Stimulated activated effector memory CD8-positive, alpha-beta T cell treated with anti-CD3 and anti-CD28 coated beads, Interleukin-12 subunit alpha, Interleukin-12 subunit beta, amount 100 ng/mL, for 72 hours (primary cell): ENCODE measurements around the gene MAMDC2.
A peak's percentile ranks its signal among the peaks of the same experiment; 100 is the strongest.
"Not testable (repeated sequence)": the region's sequence is repeated elsewhere in the genome, so short reads cannot be mapped to it uniquely, and the experiment has no call there.

Source experiments
- ATAC-seq: fragments of 150-1000 bp; cut with Tn5 transposase; 2 replicates; pipeline ENCODE4 v1.10.0; 2021
- DNase-seq, 2 donors: peaks; one replicate each; pipeline ENCODE4 v3.0.0; 2021 to 2022; ENCODE audit warnings: low spot score in 2 of 2
- H3K27ac Mint-ChIP-seq: one replicate; pipeline ENCODE4 v1.8.0; 2022; ENCODE audit warnings: mild to moderate bottlenecking, mixed read lengths
- H3K36me3 Mint-ChIP-seq: one replicate; pipeline ENCODE4 v1.8.0; 2022; ENCODE audit warnings: mild to moderate bottlenecking, mixed read lengths
- H3K4me1 Mint-ChIP-seq: one replicate; pipeline ENCODE4 v1.8.0; 2022; ENCODE audit warnings: mixed read lengths
- H3K4me3 Mint-ChIP-seq: one replicate; pipeline ENCODE4 v1.8.0; 2022; ENCODE audit warnings: mild to moderate bottlenecking, mixed read lengths
- H3K9me3 Mint-ChIP-seq: one replicate; pipeline ENCODE4 v1.8.0; 2022; ENCODE audit warnings: mixed read lengths

The MAMDC2 gene

GRCh38 chr9:70020991-70021571 is 22.6 kb upstream of the MAMDC2 start:
- no peaks in the 10 kb centered on the region for H3K36me3 Mint-ChIP-seq
- H3K4me3 Mint-ChIP-seq: no peak overlapping the region
- no peak for ATAC-seq
- no peak for DNase-seq
- no peaks in the 10 kb centered on the region for H3K9me3 Mint-ChIP-seq
- no peak overlapping the region for H3K27ac Mint-ChIP-seq
- no peaks in the 10 kb centered on the region for H3K4me1 Mint-ChIP-seq

DNA sequence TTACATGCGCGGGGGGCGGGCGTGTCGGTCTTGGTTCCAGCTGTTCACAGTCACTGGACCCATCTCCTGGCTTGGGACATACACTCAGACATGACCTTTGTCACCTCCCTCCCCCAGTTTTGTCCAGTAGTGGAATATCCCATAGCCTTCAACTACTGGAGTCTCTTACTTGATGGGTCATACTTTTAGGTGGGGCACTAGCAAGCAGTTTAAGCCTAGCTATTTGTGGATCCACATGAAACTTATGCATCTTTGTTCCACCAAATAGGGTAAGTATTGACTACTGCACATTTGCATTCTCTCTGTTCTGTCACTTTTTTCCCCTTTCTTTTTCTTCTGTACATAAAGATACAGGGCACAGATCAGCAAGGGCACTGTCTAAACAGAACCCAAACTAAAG is 15.4 kb upstream of the MAMDC2 start:
- H3K4me3 Mint-ChIP-seq: no peak overlapping the region
- no peak overlapping the region for H3K27ac Mint-ChIP-seq
- no peak for DNase-seq
- no peak for ATAC-seq
- no peaks in the 10 kb centered on the region for H3K9me3 Mint-ChIP-seq
- no peaks in the 10 kb centered on the region for H3K4me1 Mint-ChIP-seq
- no peaks in the 10 kb centered on the region for H3K36me3 Mint-ChIP-seq

DNA sequence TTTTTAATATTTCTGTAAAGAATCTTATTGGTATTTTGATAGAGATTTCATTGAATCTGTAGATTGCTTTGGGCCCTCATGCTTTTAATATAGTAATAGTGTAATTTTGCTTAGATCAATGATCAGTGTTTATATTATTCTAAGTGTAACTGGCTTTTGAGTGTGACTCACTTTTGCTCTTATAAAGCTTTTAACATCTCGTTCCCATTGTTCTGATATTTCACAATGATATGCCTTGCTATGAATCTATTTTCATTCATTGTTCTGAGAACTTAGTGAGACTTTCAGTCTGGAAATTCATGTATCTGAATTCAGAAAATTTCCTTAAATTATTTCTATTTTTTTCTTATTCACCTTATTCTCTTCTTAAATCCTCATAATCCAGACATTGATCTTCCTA is 13.5 kb upstream of the MAMDC2 start:
- DNase-seq (no peak), ATAC-seq (no peak)
- Mint-ChIP-seq H3K36me3 (no peaks in the 10 kb centered on the region), H3K27ac (no peak overlapping the region), H3K4me3 (no peak overlapping the region), H3K9me3 (no peaks in the 10 kb centered on the region), H3K4me1 (no peaks in the 10 kb centered on the region)

DNA sequence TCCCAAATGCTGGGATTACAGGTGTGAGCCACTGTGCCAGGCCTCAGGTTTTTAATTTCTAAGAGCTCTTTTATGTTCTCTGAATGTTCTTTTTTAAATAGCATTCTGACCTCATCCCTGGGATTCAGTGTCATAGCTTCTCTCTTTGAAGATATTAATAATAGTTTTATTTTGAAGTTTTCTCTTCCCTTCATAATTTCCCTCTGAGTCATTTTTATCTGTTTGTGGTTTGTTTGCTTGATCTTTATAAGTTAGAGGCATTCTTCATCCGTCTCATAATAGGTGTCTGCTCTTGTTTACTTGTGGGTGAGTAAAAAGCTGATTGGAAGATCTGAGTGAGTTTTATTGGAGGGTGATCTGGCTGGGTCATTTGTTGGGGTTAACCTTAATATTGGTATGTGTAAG is 12.5 kb upstream of the MAMDC2 start:
- ATAC-seq: peak; percentile 32

GRCh38 chr9:70034271-70034711 is 9.4 kb upstream of the MAMDC2 start:
- no peak overlapping the region for H3K27ac Mint-ChIP-seq
- no peak for DNase-seq
- no peaks in the 10 kb centered on the region for H3K36me3 Mint-ChIP-seq
- no peak for ATAC-seq
- H3K4me3 Mint-ChIP-seq: no peak overlapping the region
- no peaks in the 10 kb centered on the region for H3K4me1 Mint-ChIP-seq
- peaks cover 4% of the 10 kb centered on the region for H3K9me3 Mint-ChIP-seq

More for the DNA sequence above, 12.5 kb upstream of the MAMDC2 start:
- DNase-seq: no peak
- H3K27ac Mint-ChIP-seq: no peak overlapping the region
- no peak overlapping the region for H3K4me3 Mint-ChIP-seq
- no peaks in the 10 kb centered on the region for H3K9me3 Mint-ChIP-seq
- H3K36me3 Mint-ChIP-seq: no peaks in the 10 kb centered on the region
- no peaks in the 10 kb centered on the region for H3K4me1 Mint-ChIP-seq

- Mint-ChIP-seq H3K27ac (no peak overlapping the region), H3K4me3 (no peak overlapping the region), H3K9me3 (peaks cover 4% of the 10 kb centered on the region), H3K4me1 (no peaks in the 10 kb centered on the region), H3K36me3 (no peaks in the 10 kb centered on the region)
- DNase-seq (no peak), ATAC-seq (no peak)
Measured at GRCh38 chr9:70035691-70036090, 8.0 kb upstream of the MAMDC2 start.

DNA sequence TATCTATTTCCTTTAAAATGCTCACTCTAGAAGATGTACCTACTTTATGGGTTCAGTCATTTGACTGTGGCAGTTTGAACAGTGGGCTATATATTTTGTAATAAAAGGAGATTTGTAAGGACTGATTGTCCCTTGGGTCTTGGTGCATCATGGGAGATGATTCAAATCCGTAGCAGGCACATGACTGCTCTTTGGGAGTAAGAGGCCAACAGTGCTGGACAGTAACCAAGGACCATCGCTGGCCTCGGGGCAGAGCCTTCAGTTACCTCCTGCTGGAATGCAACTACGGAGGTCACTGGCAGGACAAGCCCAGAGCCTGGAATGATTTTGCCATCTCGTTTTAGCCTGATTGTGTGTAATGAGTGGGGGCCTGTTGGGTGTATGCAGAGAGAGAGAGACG is 7.0 kb upstream of the MAMDC2 start:
- peaks cover 4% of the 10 kb centered on the region for H3K9me3 Mint-ChIP-seq

DNA sequence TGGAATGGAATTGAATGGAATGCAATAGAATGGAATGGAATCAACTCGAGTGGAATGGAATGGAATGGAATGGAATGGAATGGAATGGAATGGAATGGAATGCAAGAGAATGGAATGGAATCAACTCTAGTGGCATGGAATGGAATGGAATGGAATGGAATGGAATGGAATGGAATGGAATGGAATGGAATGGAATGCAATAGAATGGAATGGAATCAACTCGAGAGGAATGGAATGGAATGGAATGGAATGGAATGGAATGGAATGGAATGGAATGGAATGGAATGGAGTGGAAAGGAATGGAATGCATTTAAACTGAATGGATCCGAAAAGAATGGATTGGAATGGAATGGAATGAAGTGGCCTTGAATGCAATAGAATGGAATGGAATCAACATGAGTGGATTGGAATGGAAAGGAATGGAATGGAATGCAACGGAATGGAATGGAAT is 5.5 kb upstream of the MAMDC2 start:
- not testable (repeated sequence) for ATAC-seq, H3K27ac Mint-ChIP-seq, H3K4me1 Mint-ChIP-seq

More for the DNA sequence above, 7.0 kb upstream of the MAMDC2 start:
- no peak overlapping the region for H3K4me3 Mint-ChIP-seq
- no peaks in the 10 kb centered on the region for H3K36me3 Mint-ChIP-seq
- ATAC-seq (no peak), DNase-seq (no peak)
- H3K27ac Mint-ChIP-seq: no peak overlapping the region
- H3K4me1 Mint-ChIP-seq: no peaks in the 10 kb centered on the region

GRCh38 chr9:70040376-70040903 is 3.2 kb upstream of the MAMDC2 start:
- Mint-ChIP-seq H3K4me3 (no peak overlapping the region), H3K9me3 (peaks cover 4% of the 10 kb centered on the region), H3K4me1 (peaks cover 13% of the 10 kb centered on the region), H3K27ac (no peak overlapping the region), H3K36me3 (no peaks in the 10 kb centered on the region)
- ATAC-seq (no peak), DNase-seq (no peak)

More for the DNA sequence above, 5.5 kb upstream of the MAMDC2 start:
- DNase-seq, H3K36me3 Mint-ChIP-seq, H3K4me3 Mint-ChIP-seq, H3K9me3 Mint-ChIP-seq: not testable (repeated sequence)

DNA sequence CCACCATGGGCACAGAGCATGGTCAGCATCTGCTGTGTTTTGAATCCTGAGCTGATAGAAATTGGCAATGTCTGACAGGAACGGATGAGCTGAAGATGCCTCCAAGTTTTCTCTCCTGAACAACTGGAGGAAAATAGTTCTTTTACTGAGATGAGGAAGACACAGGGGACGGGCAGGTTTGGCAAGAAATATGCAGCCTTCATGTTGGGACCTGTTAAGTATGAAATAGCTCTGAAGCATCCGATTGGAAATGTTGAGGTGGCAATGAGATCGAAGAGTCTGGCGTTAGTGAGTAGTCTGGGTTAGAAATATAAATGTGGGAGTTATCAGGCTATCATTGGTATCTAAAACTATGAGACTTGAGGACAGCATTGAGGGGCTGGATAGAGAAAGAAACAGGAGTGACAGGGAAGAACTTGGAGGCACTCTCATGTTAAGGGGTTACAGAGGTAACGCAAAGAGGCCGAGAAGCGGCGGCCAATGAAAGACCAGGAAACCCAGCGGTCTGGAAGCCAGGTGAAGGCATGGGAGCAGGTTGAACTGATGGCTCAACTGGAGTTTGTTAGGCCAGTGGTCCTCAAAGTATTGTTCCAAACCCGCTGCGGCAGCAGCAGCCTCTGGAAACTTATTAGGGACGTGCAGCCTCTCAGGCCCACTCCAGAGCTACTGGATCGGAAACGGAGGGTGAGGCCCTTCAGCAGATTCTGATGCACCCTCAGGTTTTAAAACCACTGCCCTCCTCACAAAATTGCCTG is 1.0 kb upstream of the MAMDC2 start:
- Mint-ChIP-seq H3K36me3 (no peaks in the 10 kb centered on the region), H3K4me1 (peaks cover 13% of the 10 kb centered on the region), H3K27ac (no peak overlapping the region), H3K4me3 (no peak overlapping the region), H3K9me3 (peaks cover 4% of the 10 kb centered on the region)
- ATAC-seq (no peak), DNase-seq (no peak)

- no peak overlapping the region for H3K4me3 Mint-ChIP-seq
- no peaks in the 10 kb centered on the region for H3K36me3 Mint-ChIP-seq
- no peak overlapping the region for H3K27ac Mint-ChIP-seq
- DNase-seq (no peak), ATAC-seq (no peak)
- peaks cover under 1% of the 10 kb centered on the region for H3K9me3 Mint-ChIP-seq
- H3K4me1 Mint-ChIP-seq: peaks cover 13% of the 10 kb centered on the region
Measured at GRCh38 chr9:70043285-70043684, 363 bp upstream of the MAMDC2 start.

DNA sequence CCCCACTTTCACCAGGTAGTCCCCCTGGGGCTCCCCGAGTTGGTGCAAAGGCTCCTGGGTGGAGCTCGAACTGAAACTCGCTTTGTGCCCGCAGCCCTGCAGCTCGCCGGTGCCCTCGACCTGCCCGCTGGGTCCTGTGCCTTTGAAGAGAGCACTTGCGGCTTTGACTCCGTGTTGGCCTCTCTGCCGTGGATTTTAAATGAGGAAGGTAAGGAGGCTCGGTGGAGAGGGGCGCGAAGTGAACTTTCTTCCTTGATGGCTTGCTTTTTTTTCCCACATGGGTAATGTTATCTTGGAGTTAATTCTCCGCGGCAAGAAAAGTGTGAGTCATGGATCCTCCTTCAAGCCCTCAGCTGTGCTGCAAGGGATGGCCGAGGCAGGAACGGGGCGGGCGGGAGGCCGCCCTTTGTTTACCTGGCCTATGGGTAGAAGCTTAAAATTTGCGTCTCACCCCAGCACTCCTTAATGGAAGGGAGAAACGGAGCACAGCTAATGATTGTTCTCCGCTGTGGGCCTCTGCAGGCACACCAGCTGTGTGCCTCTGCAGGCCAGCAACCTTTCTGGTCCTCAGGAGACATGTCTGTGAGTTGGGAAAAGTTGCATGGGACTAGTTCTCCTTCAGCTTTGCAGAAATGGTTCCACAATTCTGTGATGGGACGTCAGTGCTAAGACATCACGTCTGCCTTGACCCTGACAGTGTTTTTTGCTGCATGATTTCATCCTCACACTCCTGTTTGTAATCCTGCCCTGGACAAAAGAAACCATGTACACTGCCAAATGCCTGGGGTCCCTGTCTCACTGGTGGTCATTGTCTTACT is 1.1 kb downstream of the MAMDC2 start:
- Mint-ChIP-seq H3K4me3 (peak overlapping the region; percentile 43), H3K4me1 (peaks cover 13% of the 10 kb centered on the region), H3K27ac (no peak overlapping the region), H3K36me3 (no peaks in the 10 kb centered on the region), H3K9me3 (no peaks in the 10 kb centered on the region)
- peak; percentile 12 for ATAC-seq
- no peak for DNase-seq

- Mint-ChIP-seq H3K36me3 (no peaks in the 10 kb centered on the region), H3K4me3 (no peak overlapping the region), H3K9me3 (no peaks in the 10 kb centered on the region), H3K4me1 (peaks cover 13% of the 10 kb centered on the region), H3K27ac (no peak overlapping the region)
- no peak for ATAC-seq
- no peak for DNase-seq
Measured at GRCh38 chr9:70045452-70045851, 1.8 kb downstream of the MAMDC2 start.

DNA sequence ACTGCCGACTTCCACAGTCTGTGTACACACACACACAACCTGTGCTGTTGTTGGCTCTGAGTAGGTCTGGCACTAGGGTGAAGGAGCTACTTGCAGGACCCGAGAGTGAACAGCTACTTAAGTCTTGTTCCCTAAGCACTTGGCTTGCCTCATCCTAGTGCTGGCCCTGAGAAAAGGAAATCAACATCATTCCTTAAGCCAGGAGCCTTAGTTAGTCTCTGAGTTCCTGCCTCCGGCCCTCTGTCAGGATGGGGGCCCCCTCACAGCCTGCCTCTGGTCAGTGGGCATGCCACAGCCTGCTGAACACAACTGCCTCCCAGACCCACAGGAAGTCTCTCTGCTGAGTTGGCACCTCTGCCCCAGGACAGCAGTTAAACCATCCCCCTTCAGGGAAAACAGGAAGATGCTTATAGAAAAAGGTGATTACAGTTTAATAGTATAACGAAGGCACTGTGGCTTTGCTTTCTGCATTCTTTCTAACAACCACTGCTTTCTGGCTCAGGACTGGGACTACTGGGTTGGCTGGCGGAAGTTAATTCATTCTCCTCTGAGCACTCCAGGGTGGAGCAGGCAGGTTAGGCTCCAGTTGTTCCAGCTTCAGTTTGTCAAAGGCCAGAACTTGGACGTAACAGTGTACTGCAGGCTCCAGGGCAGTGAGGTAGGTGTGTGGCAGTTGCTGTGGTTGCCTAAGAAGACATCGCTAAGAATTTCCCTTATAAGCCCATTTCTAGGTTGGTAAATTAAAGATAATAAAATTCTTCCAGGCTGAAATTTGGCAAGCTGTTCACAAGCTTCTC is 2.8 kb downstream of the MAMDC2 start:
- no peak overlapping the region for H3K4me3 Mint-ChIP-seq
- H3K27ac Mint-ChIP-seq: no peak overlapping the region
- DNase-seq (no peak), ATAC-seq (no peak)
- peaks cover 13% of the 10 kb centered on the region for H3K4me1 Mint-ChIP-seq
- H3K36me3 Mint-ChIP-seq: no peaks in the 10 kb centered on the region
- H3K9me3 Mint-ChIP-seq: no peaks in the 10 kb centered on the region

- Mint-ChIP-seq H3K36me3 (no peaks in the 10 kb centered on the region), H3K4me3 (no peak overlapping the region), H3K9me3 (no peaks in the 10 kb centered on the region), H3K4me1 (peaks cover 6% of the 10 kb centered on the region), H3K27ac (no peak overlapping the region)
- DNase-seq (no peak), ATAC-seq (peak; percentile 4)
Measured at GRCh38 chr9:70049236-70049635, 5.6 kb downstream of the MAMDC2 start.
